ENCODE results near the gene NFE2L3. TPM values are rescaled to one million over a fixed set of nuclear protein-coding genes. Genes with fewer than 3 reads are reported as not detected.

The NFE2L3 gene
- total RNA-seq, 1 donor = 1.4 TPM

DNA sequence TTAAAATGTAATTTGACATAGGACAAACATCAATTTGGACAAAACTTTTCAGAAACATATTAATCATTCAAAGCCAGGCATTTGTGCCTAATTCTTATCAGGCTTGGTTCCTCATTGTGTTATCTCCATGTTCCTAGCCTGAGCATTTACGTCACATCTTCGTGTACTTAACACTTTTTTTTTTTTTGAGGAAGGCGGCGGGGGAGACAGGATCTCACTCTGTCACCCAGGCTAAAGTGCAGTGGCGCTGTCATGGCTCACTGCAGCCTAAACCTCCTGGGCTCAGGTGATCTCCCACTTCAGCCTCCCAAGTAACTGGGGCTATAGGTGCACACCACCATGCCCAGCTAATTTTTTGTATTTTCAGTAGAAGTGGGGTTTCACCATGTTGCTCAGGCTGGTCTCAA, 28.8 kb downstream of the NFE2L3 start:
- Histone ChIP-seq H3K36me3 (ENCODE audit: insufficient read depth, low read length) (peaks cover 3% of the 10 kb centered on the region), H3K27me3 (ENCODE audit: insufficient read depth, low read length) (no peaks in the 10 kb centered on the region), H3K4me3 (ENCODE audit: insufficient read depth, low read length) (no peak overlapping the region), H3K79me2 (ENCODE audit: insufficient read depth, low read length) (no peaks in the 10 kb centered on the region), H3K4me1 (ENCODE audit: insufficient read depth, low read length) (no peaks in the 10 kb centered on the region), H2AFZ (ENCODE audit: low read length) (no peak overlapping the region), H4K20me1 (ENCODE audit: insufficient read depth, low read length) (peaks cover 12% of the 10 kb centered on the region), H3K4me2 (ENCODE audit: insufficient read depth, low read length) (no peak overlapping the region), H3K27ac (ENCODE audit: low read depth, low read length) (no peak overlapping the region), H3K9me3 (ENCODE audit: low read depth, low read length) (no peaks in the 10 kb centered on the region)
- DNase-seq (ENCODE audit: insufficient read length, low spot score, missing footprints) = no peak
- TF ChIP-seq, protein P1, sequence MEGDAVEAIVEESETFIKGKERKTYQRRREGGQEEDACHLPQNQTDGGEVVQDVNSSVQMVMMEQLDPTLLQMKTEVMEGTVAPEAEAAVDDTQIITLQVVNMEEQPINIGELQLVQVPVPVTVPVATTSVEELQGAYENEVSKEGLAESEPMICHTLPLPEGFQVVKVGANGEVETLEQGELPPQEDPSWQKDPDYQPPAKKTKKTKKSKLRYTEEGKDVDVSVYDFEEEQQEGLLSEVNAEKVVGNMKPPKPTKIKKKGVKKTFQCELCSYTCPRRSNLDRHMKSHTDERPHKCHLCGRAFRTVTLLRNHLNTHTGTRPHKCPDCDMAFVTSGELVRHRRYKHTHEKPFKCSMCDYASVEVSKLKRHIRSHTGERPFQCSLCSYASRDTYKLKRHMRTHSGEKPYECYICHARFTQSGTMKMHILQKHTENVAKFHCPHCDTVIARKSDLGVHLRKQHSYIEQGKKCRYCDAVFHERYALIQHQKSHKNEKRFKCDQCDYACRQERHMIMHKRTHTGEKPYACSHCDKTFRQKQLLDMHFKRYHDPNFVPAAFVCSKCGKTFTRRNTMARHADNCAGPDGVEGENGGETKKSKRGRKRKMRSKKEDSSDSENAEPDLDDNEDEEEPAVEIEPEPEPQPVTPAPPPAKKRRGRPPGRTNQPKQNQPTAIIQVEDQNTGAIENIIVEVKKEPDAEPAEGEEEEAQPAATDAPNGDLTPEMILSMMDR (IDR thresholded peaks at IDR 0.05; ENCODE audit: extremely low read depth, low read depth, low read length) = no peak

DNA sequence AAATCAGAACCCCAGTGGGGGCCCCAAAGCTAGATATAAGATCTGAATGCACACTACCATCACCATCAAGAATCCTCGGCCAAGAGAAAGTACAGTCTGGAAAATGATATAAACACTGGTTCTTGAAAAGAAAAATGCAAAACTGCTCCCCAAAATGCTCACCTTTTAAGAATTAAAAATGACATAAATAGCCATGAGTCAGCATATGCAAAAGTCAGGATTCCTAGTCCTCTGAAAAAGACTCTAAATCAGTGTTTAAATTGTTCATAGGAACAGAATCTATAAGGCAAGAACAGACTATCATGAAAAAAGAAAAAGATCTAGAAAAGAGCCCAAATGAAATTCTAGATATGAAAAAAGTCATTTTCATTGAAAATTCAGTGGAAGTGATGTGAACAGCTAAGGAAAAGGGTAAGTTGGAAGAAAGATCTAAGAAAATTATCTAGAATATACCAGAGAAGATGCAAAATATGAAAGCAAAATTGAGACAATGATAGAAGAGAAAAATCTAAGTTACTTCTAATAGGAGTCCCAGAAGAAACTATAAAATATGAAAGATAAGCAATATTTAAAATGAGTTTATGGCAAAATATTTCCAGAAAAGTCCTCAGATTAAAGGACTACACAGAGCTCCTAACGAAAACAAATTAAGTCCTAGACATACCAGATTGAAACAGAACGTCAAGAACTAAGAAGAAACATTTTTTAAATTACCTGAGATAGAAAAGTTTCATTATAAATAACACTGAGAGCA, 29.7 kb downstream of the NFE2L3 start:
- no peak overlapping the region for H3K4me3 ChIP-seq (ENCODE audit: insufficient read depth, low read length)
- H3K27ac ChIP-seq (ENCODE audit: low read depth, low read length) = no peak overlapping the region
- H3K36me3 ChIP-seq (ENCODE audit: insufficient read depth, low read length) = peaks cover 7% of the 10 kb centered on the region
- no peaks in the 10 kb centered on the region for H3K27me3 ChIP-seq (ENCODE audit: insufficient read depth, low read length)
- no peaks in the 10 kb centered on the region for H3K79me2 ChIP-seq (ENCODE audit: insufficient read depth, low read length)
- DNase-seq (ENCODE audit: insufficient read length, low spot score, missing footprints) = no peak
- no peak overlapping the region for H3K4me2 ChIP-seq (ENCODE audit: insufficient read depth, low read length)
- TF ChIP-seq, protein P1 (IDR thresholded peaks at IDR 0.05; ENCODE audit: extremely low read depth, low read depth, low read length) = no peak
- peaks cover 14% of the 10 kb centered on the region for H4K20me1 ChIP-seq (ENCODE audit: insufficient read depth, low read length)
- no peak overlapping the region for H2AFZ ChIP-seq (ENCODE audit: low read length)
- H3K4me1 ChIP-seq (ENCODE audit: insufficient read depth, low read length) = no peaks in the 10 kb centered on the region
- no peaks in the 10 kb centered on the region for H3K9me3 ChIP-seq (ENCODE audit: low read depth, low read length)

DNA sequence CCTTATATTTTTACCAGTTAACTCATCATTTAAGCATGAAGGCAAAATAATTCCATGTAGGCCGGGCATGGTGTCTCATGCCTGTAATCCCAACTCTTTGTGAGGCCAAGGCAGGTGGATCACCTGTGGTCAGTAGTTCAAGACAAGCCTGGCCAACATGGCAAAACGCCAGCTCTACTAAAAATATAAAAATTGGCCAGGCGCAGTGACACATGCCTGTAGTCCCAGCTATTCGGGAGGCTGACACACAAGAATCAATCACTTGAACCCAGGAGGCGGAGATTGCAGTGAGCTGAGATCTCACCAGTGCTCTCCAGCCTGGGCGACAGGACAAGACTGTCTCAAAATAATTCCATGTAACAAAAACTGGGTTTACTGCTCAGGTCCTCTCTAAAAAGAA, 30.3 kb downstream of the NFE2L3 start:
- H3K79me2 ChIP-seq (ENCODE audit: insufficient read depth, low read length) = no peaks in the 10 kb centered on the region
- H3K36me3 ChIP-seq (ENCODE audit: insufficient read depth, low read length) = peaks cover 8% of the 10 kb centered on the region
- TF ChIP-seq, protein P1 (IDR thresholded peaks at IDR 0.05; ENCODE audit: extremely low read depth, low read depth, low read length) = no peak
- no peak overlapping the region for H3K4me3 ChIP-seq (ENCODE audit: insufficient read depth, low read length)
- peaks cover 20% of the 10 kb centered on the region for H4K20me1 ChIP-seq (ENCODE audit: insufficient read depth, low read length)
- no peaks in the 10 kb centered on the region for H3K27me3 ChIP-seq (ENCODE audit: insufficient read depth, low read length)
- H3K4me2 ChIP-seq (ENCODE audit: insufficient read depth, low read length) = no peak overlapping the region
- no peak overlapping the region for H3K27ac ChIP-seq (ENCODE audit: low read depth, low read length)
- no peak overlapping the region for H2AFZ ChIP-seq (ENCODE audit: low read length)
- no peak for DNase-seq (ENCODE audit: insufficient read length, low spot score, missing footprints)
- no peaks in the 10 kb centered on the region for H3K9me3 ChIP-seq (ENCODE audit: low read depth, low read length)
- H3K4me1 ChIP-seq (ENCODE audit: insufficient read depth, low read length) = no peaks in the 10 kb centered on the region

DNA sequence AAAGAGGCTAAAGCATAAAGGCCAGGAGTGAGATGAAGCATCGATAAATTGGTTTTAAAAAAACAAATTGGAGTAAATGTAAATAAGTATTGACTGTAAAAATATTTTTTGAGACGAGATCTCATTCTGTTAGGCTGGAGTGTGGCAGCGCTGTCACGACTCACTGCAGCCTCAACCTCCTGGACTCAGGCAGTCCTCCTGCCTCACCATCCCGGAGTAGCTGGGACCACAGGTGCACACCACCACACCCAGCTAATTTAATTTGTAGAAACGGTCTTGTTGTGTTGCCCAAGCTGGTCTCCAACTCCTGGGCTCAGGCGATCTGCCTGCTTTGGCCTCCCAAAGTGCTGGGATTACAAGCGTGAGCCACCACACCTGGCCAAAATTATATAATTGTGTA, 30.7 kb downstream of the NFE2L3 start:
- Histone ChIP-seq H3K9me3 (ENCODE audit: low read depth, low read length) (no peaks in the 10 kb centered on the region), H3K4me1 (ENCODE audit: insufficient read depth, low read length) (no peaks in the 10 kb centered on the region), H4K20me1 (ENCODE audit: insufficient read depth, low read length) (peaks cover 24% of the 10 kb centered on the region), H3K36me3 (ENCODE audit: insufficient read depth, low read length) (peaks cover 12% of the 10 kb centered on the region), H3K4me3 (ENCODE audit: insufficient read depth, low read length) (no peak overlapping the region), H3K4me2 (ENCODE audit: insufficient read depth, low read length) (no peak overlapping the region), H3K27ac (ENCODE audit: low read depth, low read length) (no peak overlapping the region), H3K79me2 (ENCODE audit: insufficient read depth, low read length) (no peaks in the 10 kb centered on the region), H2AFZ (ENCODE audit: low read length) (no peak overlapping the region), H3K27me3 (ENCODE audit: insufficient read depth, low read length) (no peaks in the 10 kb centered on the region)
- TF ChIP-seq, protein P1 (IDR thresholded peaks at IDR 0.05; ENCODE audit: extremely low read depth, low read depth, low read length) = no peak
- no peak for DNase-seq (ENCODE audit: insufficient read length, low spot score, missing footprints)
